WTC11 (cell line): Measurements from ENCODE around the gene SPRING1.

Experiments
- CBFB ChIP-seq: sonication (generic); formaldehyde crosslinking; IDR thresholded peaks from 2 replicates; pipeline ENCODE4 v1.8.1; 2022; ENCODE audit warnings: mild to moderate bottlenecking, low read depth, missing genetic modification reagents
- CTCF ChIP-seq: fragments of 200-600 bp; IDR thresholded peaks from 2 replicates; pipeline ENCODE4 v1.8.0; 2022; ENCODE audit warnings: antibody characterized with exemption
- ESRRA ChIP-seq: sonication (generic); formaldehyde crosslinking; IDR thresholded peaks from 2 replicates; pipeline ENCODE4 v1.8.1; 2022; ENCODE audit warnings: mild to moderate bottlenecking, missing genetic modification reagents, borderline replicate concordance
- FOXK1 ChIP-seq: sonication (generic); formaldehyde crosslinking; IDR thresholded peaks from 2 replicates; pipeline ENCODE4 v1.8.0; 2022; ENCODE audit warnings: mild to moderate bottlenecking, moderate library complexity, missing genetic modification reagents
- KAT7 ChIP-seq: sonication (generic); formaldehyde crosslinking; IDR thresholded peaks from 2 replicates; pipeline ENCODE4 v1.8.1; 2023; ENCODE audit warnings: missing genetic modification reagents, mild to moderate bottlenecking, borderline replicate concordance
- MAX ChIP-seq: sonication (generic); formaldehyde crosslinking; IDR thresholded peaks from 2 replicates; pipeline ENCODE4 v1.8.0; 2022; ENCODE audit warnings: mild to moderate bottlenecking, missing genetic modification reagents
- SMAD3 ChIP-seq: sonication (generic); formaldehyde crosslinking; IDR thresholded peaks from 2 replicates; pipeline ENCODE4 v1.8.0; 2022; ENCODE audit warnings: missing genetic modification reagents, mild to moderate bottlenecking, borderline replicate concordance
- SP1 ChIP-seq: sonication (generic); formaldehyde crosslinking; conservative IDR thresholded peaks from 2 replicates; pipeline ENCODE4 v1.8.1; 2022; ENCODE audit warnings: missing genetic modification reagents
- TF ChIP-seq, protein P1 (sequence below): sonication (generic); formaldehyde crosslinking; IDR thresholded peaks from 2 replicates; pipeline ENCODE4 v1.8.1; 2022; ENCODE audit warnings: mild to moderate bottlenecking, moderate library complexity, missing genetic modification reagents

GRCh38 chr12:116739381-116739887, 1.6 kb upstream of the SPRING1 start:
- TF ChIP-seq CTCF, result no peak
- TF ChIP-seq, protein P1, sequence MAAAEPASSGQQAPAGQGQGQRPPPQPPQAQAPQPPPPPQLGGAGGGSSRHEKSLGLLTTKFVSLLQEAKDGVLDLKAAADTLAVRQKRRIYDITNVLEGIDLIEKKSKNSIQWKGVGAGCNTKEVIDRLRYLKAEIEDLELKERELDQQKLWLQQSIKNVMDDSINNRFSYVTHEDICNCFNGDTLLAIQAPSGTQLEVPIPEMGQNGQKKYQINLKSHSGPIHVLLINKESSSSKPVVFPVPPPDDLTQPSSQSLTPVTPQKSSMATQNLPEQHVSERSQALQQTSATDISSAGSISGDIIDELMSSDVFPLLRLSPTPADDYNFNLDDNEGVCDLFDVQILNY (CRISPR knock-in tag), result no peak
- no peak for TF ChIP-seq MAX
- no peak for TF ChIP-seq SP1 (CRISPR knock-in tag)
- no peak for TF ChIP-seq ESRRA (CRISPR knock-in tag)
- no peak for TF ChIP-seq KAT7 (CRISPR knock-in tag)
- TF ChIP-seq CBFB (CRISPR knock-in tag), result no peak
- TF ChIP-seq SMAD3 (CRISPR knock-in tag), result no peak
- TF ChIP-seq FOXK1, result no peak
